Measurements from ENCODE around the gene RCAN1.

The RCAN1 gene

GRCh38 chr21:34598931-34599400 is 15.9 kb downstream of the RCAN1 start:
- no peak for DNase-seq (ENCODE audit: low read depth)

GRCh38 chr21:34597406-34597805 is 17.5 kb downstream of the RCAN1 start:
- no peak for DNase-seq (ENCODE audit: low read depth)

GRCh38 chr21:34596561-34597271 is 18.2 kb downstream of the RCAN1 start:
- no peak for DNase-seq (ENCODE audit: low read depth)

GRCh38 chr21:34595457-34595856 is 19.5 kb downstream of the RCAN1 start:
- no peak for DNase-seq (ENCODE audit: low read depth)

GRCh38 chr21:34594566-34595234 is 20.2 kb downstream of the RCAN1 start:
- no peak for DNase-seq (ENCODE audit: low read depth)

- no peak for DNase-seq (ENCODE audit: low read depth)
These were observed 20.9 kb downstream of the RCAN1 start for GRCh38 chr21:34593954-34594531.

GRCh38 chr21:34593423-34593822 is 21.5 kb downstream of the RCAN1 start:
- DNase-seq (ENCODE audit: low read depth), result no peak

GRCh38 chr21:34592120-34592955 is 22.6 kb downstream of the RCAN1 start:
- DNase-seq (ENCODE audit: low read depth), result no peak

- DNase-seq (ENCODE audit: low read depth), result no peak
These were observed 24.4 kb downstream of the RCAN1 start for GRCh38 chr21:34590520-34590919.

GRCh38 chr21:34589511-34590282 is 25.2 kb downstream of the RCAN1 start:
- no peak for DNase-seq (ENCODE audit: low read depth)

GRCh38 chr21:34583926-34584563 is 30.9 kb downstream of the RCAN1 start:
- DNase-seq (ENCODE audit: low read depth), result no peak

- DNase-seq (ENCODE audit: low read depth), result no peak
These were observed 32.3 kb downstream of the RCAN1 start for GRCh38 chr21:34582506-34583150.

GRCh38 chr21:34580181-34580700 is 34.7 kb downstream of the RCAN1 start:
- DNase-seq (ENCODE audit: low read depth), result no peak

- no peak for DNase-seq (ENCODE audit: low read depth)
These were observed 35.5 kb downstream of the RCAN1 start for GRCh38 chr21:34579411-34579810.

GRCh38 chr21:34576041-34576511 is 38.8 kb downstream of the RCAN1 start:
- DNase-seq (ENCODE audit: low read depth), result no peak

- DNase-seq (ENCODE audit: low read depth), result no peak
These were observed 40.0 kb downstream of the RCAN1 start for GRCh38 chr21:34574601-34575529.

GRCh38 chr21:34571994-34572393 is 42.9 kb downstream of the RCAN1 start:
- no peak for DNase-seq (ENCODE audit: low read depth)

- DNase-seq (ENCODE audit: low read depth), result no peak
These were observed 44.6 kb downstream of the RCAN1 start for GRCh38 chr21:34570313-34570712.

- DNase-seq (ENCODE audit: low read depth), result no peak
These were observed 45.4 kb downstream of the RCAN1 start for GRCh38 chr21:34569381-34569979.
